ENCODE data around the gene GPANK1.

Gene GPANK1

DNA sequence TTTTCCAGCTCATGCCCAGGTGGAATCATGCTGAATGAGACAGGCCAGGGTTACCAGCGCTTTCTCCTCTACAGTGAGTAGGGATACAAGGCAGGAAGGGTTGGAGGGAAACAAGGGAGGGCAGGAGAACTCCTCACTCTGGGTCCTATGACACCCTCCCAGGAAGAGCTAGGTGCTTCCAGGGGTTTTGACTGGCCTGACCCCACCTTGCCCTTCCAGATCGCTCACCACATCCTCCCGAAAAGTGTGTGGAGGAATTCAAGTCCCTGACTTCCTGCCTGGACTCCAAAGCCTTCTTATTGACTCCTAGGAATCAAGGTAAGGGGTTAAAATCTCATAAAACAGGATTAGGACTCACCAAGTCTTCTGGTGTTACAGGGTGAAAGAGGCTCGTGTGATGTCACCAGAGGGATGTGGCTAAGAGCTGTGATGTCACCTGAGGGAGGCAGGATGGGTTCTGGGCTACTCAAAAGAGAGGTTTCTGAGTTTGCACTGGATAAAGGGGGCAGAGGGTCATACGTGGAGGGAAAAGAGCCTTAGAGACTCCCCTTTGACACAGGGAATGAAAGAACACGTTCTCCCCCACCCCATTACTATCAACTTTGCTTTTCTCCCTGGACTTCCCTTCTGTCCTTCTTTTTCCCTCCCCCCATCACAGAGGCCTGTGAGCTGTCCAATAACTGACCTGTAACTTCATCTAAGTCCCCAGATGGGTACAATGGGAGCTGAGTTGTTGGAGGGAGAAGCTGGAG lies 7.2 kb downstream of the GPANK1 start:
- in situ Hi-C loops (cut with HindIII; ENCODE audit: low pct_unique_long_range_greater_than_20kb, low sequenced_read_pairs): no loop called here
- no peak for DNase-seq (ENCODE audit: low read depth in 1 of 2, low spot score in 1 of 2)
- TF ChIP-seq JUND (IDR thresholded peaks at IDR 0.05; ENCODE audit: low read depth): no peak

- DNase-seq (ENCODE audit: low read depth in 1 of 2, low spot score in 1 of 2): no peak
- no peak for TF ChIP-seq JUND (IDR thresholded peaks at IDR 0.05; ENCODE audit: low read depth)
- in situ Hi-C loops (cut with HindIII; ENCODE audit: low pct_unique_long_range_greater_than_20kb, low sequenced_read_pairs): no loop called here
These were observed 9.2 kb downstream of the GPANK1 start, which contains the start of gene APOM for GRCh38 chr6:31655349-31656237. TSS of gene APOM (plus strand) at chr6:31655894. CDS start at chr6:31655967, 73 bp downstream.

DNA sequence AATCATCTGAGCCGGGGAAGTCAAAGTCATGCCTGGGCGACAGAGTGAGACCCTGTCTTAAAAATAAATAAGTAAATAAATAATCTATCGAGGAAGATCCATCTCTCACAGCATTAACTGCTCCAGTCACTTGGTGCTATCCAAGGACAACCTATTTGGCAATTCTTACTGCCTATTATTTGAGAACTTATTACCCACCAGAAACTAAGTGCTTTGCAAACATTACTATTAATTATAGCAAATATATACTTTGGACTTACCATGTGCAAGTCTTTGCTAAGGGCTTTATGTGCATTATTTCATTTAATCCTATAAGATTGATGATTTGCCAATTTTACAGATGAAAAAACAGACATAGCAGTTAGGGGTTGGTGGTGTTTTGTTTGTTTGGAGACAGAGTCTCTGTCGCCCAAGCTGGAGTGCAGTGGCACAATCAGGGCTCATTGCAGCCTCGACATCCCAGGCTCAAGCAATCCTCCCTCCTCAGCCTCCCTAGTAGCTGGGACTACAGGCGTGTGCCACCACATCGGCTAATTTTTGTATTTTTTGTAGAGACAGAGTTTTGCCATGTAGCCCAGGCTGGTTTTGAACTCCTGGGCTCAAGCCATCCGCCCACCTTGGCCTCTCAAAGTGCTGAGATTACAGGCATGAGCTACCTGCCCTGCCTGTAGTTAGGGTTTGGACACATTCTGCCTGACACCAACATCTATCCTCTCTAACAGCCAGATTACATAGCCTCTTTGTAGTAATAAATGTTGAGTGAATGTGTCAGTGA lies 10.0 kb downstream of the GPANK1 start:
- no peak for TF ChIP-seq JUND (IDR thresholded peaks at IDR 0.05; ENCODE audit: low read depth)
- no peak for DNase-seq (ENCODE audit: low read depth in 1 of 2, low spot score in 1 of 2)
- in situ Hi-C loops (cut with HindIII; ENCODE audit: low pct_unique_long_range_greater_than_20kb, low sequenced_read_pairs): no loop called here

GRCh38 chr6:31652925-31653724 lies 11.7 kb downstream of the GPANK1 start:
- in situ Hi-C loops (cut with HindIII; ENCODE audit: low pct_unique_long_range_greater_than_20kb, low sequenced_read_pairs): no loop called here
- peak in 1 of 2 experiments; percentile 92 for DNase-seq (ENCODE audit: low read depth in 1 of 2, low spot score in 1 of 2)

GRCh38 chr6:31651602-31652191 lies 13.1 kb downstream of the GPANK1 start:
- in situ Hi-C loops (cut with HindIII; ENCODE audit: low pct_unique_long_range_greater_than_20kb, low sequenced_read_pairs): no loop called here
- no peak for TF ChIP-seq JUND (IDR thresholded peaks at IDR 0.05; ENCODE audit: low read depth)
- peak; percentile 59 to 81 for DNase-seq (ENCODE audit: low read depth in 1 of 2, low spot score in 1 of 2)

More at GRCh38 chr6:31652925-31653724, 11.7 kb downstream of the GPANK1 start:
- no peak for TF ChIP-seq JUND (IDR thresholded peaks at IDR 0.05; ENCODE audit: low read depth)

GRCh38 chr6:31645325-31645724 lies 19.5 kb downstream of the GPANK1 start:
- TF ChIP-seq JUND (IDR thresholded peaks at IDR 0.05; ENCODE audit: low read depth): no peak
- DNase-seq (ENCODE audit: low read depth in 1 of 2, low spot score in 1 of 2): no peak
- in situ Hi-C loops (cut with HindIII; ENCODE audit: low pct_unique_long_range_greater_than_20kb, low sequenced_read_pairs): no loop called here

GRCh38 chr6:31643818-31644454 lies 20.9 kb downstream of the GPANK1 start:
- in situ Hi-C loops (cut with HindIII; ENCODE audit: low pct_unique_long_range_greater_than_20kb, low sequenced_read_pairs): no loop called here
- DNase-seq (ENCODE audit: low read depth in 1 of 2, low spot score in 1 of 2): no peak
- no peak for TF ChIP-seq JUND (IDR thresholded peaks at IDR 0.05; ENCODE audit: low read depth)

GRCh38 chr6:31642798-31643570 lies 21.8 kb downstream of the GPANK1 start:
- in situ Hi-C loops (cut with HindIII; ENCODE audit: low pct_unique_long_range_greater_than_20kb, low sequenced_read_pairs): no loop called here
- DNase-seq (ENCODE audit: low read depth in 1 of 2, low spot score in 1 of 2): no peak
- TF ChIP-seq JUND (IDR thresholded peaks at IDR 0.05; ENCODE audit: low read depth): no peak

DNA sequence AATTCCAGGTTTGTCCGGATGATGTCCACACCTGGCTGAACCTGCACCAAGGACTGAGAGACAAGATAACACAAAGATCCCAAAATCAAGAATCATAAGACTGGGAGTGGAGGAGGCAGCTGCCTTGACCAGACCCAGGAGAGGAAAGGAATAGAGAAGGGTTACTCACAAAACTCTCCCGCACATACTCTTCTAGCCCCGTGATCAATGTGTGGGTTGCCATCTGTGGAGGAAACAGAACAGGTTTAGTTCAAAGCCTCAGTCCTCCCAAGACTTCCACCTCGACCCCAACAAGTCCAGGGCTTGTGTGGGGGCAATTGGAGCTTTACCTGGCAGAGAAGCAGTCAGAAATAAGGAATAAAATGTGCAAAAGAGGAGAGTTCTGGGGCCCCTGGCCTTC lies 23.4 kb downstream of the GPANK1 start:
- in situ Hi-C loops (cut with HindIII; ENCODE audit: low pct_unique_long_range_greater_than_20kb, low sequenced_read_pairs): no loop called here
- no peak for TF ChIP-seq JUND (IDR thresholded peaks at IDR 0.05; ENCODE audit: low read depth)
- DNase-seq (ENCODE audit: low read depth in 1 of 2, low spot score in 1 of 2): no peak

GRCh38 chr6:31640612-31641011 lies 24.2 kb downstream of the GPANK1 start:
- TF ChIP-seq JUND (IDR thresholded peaks at IDR 0.05; ENCODE audit: low read depth): no peak
- in situ Hi-C loops (cut with HindIII; ENCODE audit: low pct_unique_long_range_greater_than_20kb, low sequenced_read_pairs): no loop called here
- no peak for DNase-seq (ENCODE audit: low read depth in 1 of 2, low spot score in 1 of 2)
